GM19328 (cell line): ENCODE results near the gene NUP107.

Experiments used
- ATAC-seq: cut with Tn5 transposase; IDR thresholded peaks from one replicate; pipeline ENCODE4 v1.9.1; 2021; ENCODE audit warnings: mild to moderate bottlenecking, moderate library complexity; ENCODE audit not compliant: unreplicated experiment

The NUP107 gene

DNA sequence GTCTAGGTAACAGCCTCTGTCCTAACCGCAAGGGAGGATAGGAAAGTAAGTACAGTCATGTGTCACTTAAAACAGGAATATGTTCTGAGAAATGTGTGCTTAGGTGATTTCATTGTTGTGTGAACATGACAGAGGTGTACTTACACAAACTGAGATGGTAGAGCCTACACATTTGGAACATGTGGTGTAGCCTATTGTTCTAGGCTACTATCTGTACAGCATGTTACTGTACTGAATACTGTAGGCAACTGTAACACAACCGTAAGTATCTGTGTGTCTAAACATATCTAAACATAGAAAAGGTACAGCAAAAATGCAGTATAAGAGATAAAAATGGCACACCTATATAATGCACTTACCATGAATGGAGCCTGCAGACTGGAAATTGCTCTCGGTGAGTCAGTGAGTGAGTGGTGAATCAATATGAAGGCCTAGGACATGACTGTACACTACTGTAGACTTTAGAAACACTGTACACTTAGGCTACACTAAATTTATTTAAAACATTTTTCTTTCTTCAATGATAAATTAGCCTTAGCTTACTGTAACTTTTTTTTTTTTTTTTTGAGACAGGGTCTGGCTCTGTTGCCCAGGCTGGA lies 108.0 kb downstream of the NUP107 start:
- no peak for ATAC-seq
